NCI-H510A (cell line): ENCODE data around the gene TUBB4A.

Source experiments
- DNase-seq: peaks from one replicate; lab custom pipeline; 2025; lab: John Stamatoyannopoulos, UW

The TUBB4A gene

DNA sequence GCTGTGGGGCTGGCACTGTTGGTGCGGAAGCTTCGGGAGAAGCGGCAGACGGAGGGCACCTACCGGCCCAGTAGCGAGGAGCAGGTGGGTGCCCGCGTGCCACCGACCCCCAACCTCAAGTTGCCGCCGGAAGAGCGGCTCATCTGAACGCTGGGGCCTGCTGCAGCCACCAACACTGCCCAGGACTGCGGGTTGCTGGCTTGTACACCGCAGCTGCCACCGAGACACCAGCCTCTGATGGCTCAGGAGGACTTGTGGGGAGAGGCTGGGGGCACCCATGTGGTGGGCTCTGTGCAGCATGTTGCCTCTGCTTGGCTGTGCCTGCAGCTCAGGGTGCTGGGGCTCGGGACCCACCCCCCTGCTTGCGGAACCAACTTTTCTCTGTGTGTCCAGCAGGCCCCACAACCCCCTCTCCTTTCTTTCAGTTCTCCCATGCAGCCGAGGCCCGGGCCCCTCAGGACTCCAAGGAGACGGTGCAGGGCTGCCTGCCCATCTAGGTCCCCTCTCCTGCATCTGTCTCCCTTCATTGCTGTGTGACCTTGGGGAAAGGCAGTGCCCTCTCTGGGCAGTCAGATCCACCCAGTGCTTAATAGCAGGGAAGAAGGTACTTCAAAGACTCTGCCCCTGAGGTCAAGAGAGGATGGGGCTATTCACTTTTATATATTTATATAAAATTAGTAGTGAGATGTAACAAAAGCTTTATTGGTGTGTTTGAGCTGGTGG, 35.4 kb downstream of the TUBB4A start:
- DNase-seq = no peak

DNA sequence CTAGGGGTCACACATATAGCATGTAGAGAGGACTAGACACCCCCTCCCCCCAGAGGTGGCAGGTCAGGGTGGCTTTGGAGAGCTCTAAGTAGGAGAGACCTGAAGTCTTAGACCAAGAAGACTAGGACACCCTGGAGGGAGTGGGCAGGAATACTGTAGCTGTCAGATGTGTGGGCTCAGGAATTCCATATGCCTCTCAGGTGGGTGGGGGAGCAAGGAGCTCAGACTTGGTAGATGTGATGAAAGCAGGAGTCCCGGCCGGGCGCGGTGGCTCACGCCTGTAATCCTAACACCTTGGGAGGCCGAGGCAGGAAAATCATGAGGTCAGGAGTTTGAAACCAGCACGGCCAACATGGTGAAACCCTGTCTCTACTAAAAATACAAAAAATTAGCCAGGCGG, 36.4 kb downstream of the TUBB4A start:
- no peak for DNase-seq

- no peak for DNase-seq
Measured at GRCh38 chr19:6465006-6465405, 37.1 kb downstream of the TUBB4A start.

DNA sequence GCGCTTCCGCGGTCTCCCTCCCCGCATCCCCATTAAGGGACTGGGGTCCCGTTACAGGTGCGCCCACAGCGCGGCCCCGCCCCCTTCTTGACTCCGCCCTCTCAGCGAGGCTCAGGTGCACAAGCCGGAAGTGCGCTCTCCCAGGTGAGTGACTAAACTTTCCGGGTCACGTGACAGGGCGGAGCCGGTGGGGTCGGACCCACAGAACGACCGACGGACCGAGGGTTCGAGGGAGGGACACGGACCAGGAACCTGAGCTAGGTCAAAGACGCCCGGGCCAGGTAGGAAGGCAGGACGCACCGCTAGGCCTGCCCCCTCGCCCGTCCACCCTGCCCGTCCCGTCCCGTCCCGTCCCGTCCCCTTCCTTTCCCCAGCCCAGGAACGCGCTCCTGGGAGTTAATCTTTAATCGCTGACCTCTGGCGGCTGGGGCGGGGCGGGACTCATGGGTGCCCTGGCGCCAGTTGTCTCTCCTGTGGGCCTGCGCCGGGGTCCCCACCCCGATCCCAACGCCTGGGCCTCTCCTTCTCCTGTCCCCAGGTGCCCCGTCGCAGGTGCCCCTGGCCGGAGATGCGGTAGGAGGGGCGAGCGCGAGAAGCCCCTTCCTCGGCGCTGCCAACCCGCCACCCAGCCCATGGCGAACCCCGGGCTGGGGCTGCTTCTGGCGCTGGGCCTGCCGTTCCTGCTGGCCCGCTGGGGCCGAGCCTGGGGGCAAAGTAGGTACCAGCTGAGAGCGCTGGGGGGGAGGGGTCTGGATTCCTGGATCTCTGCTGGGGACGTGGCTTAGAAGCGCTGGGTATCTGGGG, 37.8 kb downstream of the TUBB4A start, which contains the start of gene CRB3:
Gene CRB3 (plus strand): TSS at position 202 of the 804 bp plus-strand sequence. CDS start 431 bp downstream, at position 633.
- peak; percentile 89 for DNase-seq

- DNase-seq = peak; percentile 97
Measured at GRCh38 chr19:6460099-6460884, 41.8 kb downstream of the TUBB4A start.

DNA sequence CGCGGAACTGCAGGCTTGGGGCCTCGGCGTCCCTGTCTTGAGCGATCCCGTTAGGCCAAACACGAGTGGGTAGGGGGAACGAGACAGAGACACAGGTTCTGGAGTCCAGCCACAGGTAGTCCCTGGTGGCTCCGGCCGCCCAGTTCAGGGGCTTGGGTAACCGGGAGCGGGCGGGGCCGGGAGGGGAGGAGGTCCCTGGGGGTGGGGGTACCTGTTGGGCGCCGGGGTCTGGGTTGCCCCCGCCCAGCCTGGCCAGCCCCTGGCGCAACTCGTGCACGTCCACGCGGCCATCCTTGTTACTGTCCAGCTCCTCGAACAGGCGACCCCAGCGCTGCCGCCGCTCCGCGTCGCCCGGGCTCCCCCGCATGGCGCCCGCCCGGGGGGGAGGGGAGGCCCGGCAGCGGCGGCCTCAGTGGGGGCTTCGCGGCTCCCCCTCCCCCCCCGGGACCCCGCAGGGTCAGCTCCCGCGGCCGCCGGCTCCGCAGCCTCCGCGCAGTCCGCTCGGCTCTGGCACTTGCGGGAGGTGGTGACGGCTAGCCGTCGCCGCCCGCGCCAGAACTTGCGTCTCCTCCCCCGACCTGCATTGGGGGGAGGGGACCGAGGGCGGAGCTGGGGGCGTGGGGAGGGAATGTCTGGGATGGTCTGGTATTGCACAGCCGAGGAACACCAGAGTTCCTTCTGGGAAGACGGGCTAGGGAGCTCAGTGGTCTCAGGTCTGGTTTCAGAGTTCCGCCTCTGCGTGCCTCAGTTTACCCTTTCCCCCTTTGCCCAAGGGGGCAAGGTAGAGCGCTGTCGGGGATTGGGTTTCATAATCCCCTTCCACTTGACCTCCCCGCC, 42.6 kb downstream of the TUBB4A start, which contains the start of gene SLC25A23:
Gene SLC25A23 (minus strand): TSS at position 531 of the 837 bp plus-strand sequence. CDS start 164 bp downstream, at position 367.
- DNase-seq = peak; percentile 22

DNA sequence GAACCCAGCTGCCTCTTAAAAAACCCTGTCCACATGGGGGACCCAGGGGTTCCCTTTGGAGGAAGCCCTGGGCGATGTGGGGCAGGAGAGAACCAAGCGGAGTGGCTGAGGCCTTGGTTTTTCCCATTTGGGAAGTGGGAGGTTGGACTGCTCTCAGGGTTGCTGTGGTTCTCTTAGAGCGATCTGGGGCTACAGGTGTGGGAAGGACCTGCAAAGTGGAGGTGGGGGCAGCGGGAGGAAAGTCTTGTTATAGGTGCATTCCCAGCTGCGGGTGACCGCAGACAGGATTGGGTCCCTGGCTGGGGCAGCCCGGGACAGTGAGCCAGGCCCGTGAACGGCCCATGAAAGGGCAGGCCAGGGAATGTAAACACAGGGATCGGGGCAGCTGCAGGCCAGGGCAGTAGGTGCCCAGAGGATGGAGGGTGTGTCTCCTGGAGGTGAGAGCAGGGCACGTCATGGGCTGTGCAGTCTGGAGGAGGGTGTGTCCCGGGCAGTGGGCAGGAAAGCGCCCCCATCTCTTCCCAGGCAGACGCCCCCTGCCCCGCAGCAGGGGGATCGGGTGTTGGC, 43.3 kb downstream of the TUBB4A start:
- DNase-seq = no peak

- DNase-seq = no peak
Measured at GRCh38 chr19:6457958-6458694, 44.0 kb downstream of the TUBB4A start.

DNA sequence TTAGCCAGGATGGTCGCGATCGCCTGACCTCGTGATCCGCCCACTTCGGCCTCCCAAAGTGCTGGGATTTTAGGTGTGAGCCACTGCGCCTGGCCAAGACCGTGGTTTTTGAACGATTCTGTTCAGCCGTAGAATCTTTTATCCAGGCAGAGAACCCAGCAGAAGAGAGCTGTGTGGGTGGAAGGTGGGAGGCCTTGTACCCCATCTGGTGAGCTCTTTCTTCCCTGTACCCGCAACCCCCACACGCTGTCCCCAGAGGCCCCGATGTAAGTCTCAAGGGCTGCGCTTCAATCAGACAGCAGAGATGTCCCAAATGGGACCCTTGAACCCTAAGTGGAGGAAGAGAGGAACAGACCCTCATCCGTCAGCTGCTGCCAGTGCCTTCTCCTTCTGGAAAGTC, 46.2 kb downstream of the TUBB4A start:
- no peak for DNase-seq

- no peak for DNase-seq
Measured at GRCh38 chr19:6453951-6454565, 48.1 kb downstream of the TUBB4A start.

GRCh38 chr19:6452899-6453298, 49.2 kb downstream of the TUBB4A start:
- no peak for DNase-seq

DNA sequence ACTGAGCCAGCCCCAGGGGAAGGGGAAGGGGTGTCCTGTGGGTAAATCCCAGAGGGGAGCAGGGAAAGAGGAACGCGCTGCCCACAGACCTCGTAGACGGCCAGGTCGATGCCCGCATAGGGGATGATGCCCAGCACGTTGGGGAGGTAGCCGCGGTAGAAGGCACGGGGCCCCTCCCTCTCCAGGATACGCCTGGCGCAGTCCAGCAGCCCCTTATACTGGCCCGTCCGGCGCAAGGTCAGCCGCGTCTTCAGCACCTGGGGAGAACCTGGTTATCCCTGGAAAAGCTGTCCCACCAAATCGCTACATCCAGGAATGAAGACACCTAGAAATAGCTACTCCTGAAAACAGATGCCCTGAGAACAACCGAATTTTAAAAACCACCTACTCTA, 49.9 kb downstream of the TUBB4A start:
- DNase-seq = no peak

DNA sequence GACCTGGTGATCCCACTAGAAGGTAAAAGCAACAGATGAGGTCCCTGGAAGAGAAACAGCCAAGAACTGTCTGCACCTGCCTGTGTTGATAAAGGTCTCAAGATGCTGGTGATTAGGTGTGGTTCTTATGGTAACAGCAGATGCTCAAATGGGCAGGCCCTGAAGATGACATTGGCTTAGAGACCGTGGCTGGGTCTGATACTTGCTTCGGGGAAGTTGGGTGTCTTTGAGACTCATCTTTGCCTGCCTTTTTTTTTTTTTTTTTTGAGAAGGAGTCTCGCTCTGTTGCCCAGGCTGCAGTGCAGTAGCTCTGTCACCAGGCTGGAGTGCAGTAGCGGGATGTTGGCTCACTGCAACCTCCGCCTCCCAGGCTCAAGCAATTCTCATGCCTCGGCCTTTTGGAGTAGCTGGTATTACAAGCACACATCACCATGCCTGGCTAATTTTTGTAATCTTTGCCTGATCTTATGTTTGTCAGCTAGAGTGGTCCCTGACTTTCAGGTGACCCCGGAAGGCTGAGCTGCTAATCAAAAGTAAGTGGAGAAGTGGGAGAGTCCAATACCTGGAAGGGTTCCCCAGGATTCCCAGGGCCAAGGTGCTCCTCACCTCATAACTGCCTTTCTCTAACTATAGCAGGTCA, 50.4 kb downstream of the TUBB4A start:
- no peak for DNase-seq

- DNase-seq = no peak
Measured at GRCh38 chr19:6450166-6450565, 51.9 kb downstream of the TUBB4A start.

DNA sequence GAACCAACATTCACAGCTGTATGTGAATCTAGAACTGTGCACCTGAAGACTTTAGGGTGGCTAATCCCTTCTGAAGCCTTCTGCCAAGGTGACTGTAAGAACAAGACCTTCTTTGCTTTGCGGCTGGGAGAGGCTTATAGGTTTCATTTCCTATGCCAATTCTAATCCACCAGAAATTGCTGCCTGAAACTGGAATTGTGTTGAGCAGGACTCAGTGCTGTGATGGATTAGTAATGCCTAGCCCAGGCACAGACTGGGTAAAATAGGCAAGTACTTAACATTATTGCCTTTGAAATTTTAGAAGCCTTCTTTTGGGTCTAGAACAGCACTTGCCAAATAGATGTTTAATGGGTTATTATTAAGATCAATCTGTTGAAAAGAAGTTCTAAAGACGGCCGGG, 54.1 kb downstream of the TUBB4A start:
- no peak for DNase-seq

DNA sequence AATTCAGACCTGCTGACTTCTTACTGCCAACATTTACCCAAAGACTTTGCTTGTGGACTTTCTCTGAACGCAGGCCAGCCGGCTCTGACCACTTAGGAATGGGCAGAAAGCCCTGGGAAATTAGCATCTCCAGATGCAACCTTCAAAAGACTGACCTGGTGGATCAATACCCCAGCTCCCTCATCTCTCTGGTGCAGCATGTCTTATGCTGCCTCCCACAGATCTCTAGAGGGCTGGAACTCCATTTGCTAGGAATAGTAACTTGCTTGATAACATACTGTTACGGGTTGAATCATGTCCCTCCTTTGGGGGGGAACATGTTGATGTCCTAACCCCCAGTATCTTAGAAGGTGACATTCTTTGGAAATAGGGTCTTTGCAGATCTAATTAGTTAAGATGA, 55.7 kb downstream of the TUBB4A start:
- no peak for DNase-seq
